GM12878 (cell line): ENCODE results near the gene ASCC1. TPM values are rescaled to one million over a fixed set of nuclear protein-coding genes. Genes with fewer than 3 reads are reported as not detected.

Experiments used
- ATAC-seq: fragments of 200-7000 bp; cut with Tn5 transposase; 3 replicates; pipeline ENCODE4 v1.9.1; 2020; ENCODE audit warnings: mild to moderate bottlenecking, moderate library complexity
- BruUV-seq: library from RNA; stranded (reverse); fragments of 400-500 nt; replicated peaks from 2 replicates; lab custom pipeline; 2021; lab: Mats Ljungman, UMichigan
- CTCF ChIA-PET: fragments of 300-600 bp; sonication (Branson Sonifier 250); formaldehyde crosslinking; extraction: SDS; loops from one replicate; lab custom pipeline; 2021; ENCODE audit warnings: inconsistent platforms; lab: Yijun Ruan, JAX
- POLR2A ChIA-PET: fragments of 350-600 bp; formaldehyde crosslinking; extraction: SDS; loops from one replicate; lab custom pipeline; 2021; ENCODE audit warnings: inconsistent platforms; lab: Charles Lee
- RAD21 ChIA-PET: fragments of 300-600 bp; sonication (Branson Sonifier 250); formaldehyde crosslinking; loops from one replicate; lab custom pipeline; 2023; ENCODE audit warnings: antibody characterized with exemption; ENCODE audit not compliant: unreplicated experiment; lab: Charles Lee
- SMC1A ChIA-PET: fragments of 300-600 bp; sonication (Branson Sonifier 250); formaldehyde crosslinking; loops from one replicate; lab custom pipeline; 2023; ENCODE audit not compliant: unreplicated experiment, uncharacterized antibody; lab: Charles Lee
- DNase-seq: peaks from one replicate; pipeline ENCODE4 v3.0.0-alpha.2; 2011; ENCODE audit warnings: low read depth, low spot score
- FAIRE-seq: peaks from 3 replicates; lab custom pipeline; 2011; peaks lifted over from hg19 to GRCh38; lab: Jason Lieb, UNC
- H2AFZ ChIP-seq: 2 replicates; pipeline ENCODE4 v1.6.0; 2011; ENCODE audit warnings: low read depth, low read length, control low read depth; ENCODE audit not compliant: control insufficient read depth
- H3K27ac ChIP-seq: 2 replicates; pipeline ENCODE4 v1.5.1; 2011; ENCODE audit warnings: control low read depth; ENCODE audit not compliant: control insufficient read depth, insufficient read depth
- H3K27me3 ChIP-seq, 2 experiments: replicated peaks in 1 of 2; 2 replicates each; pipeline versions ENCODE4 v1.6.0 to v1.6.1; 2011; ENCODE audit warnings: low read length in 1 of 2; ENCODE audit not compliant: control insufficient read depth in 2 of 2, insufficient read depth in 2 of 2
- H3K36me3 ChIP-seq, 2 experiments: 2 replicates each; pipeline ENCODE4 v1.5.1; 2011; ENCODE audit warnings: low read length in 1 of 2; ENCODE audit not compliant: control insufficient read depth in 2 of 2, insufficient read depth in 2 of 2
- H3K4me1 ChIP-seq: 2 replicates; pipeline ENCODE4 v1.6.1; 2011; ENCODE audit warnings: mild to moderate bottlenecking, low read length, moderate library complexity, mixed read lengths; ENCODE audit not compliant: control insufficient read depth, insufficient read depth
- H3K4me2 ChIP-seq: 2 replicates; pipeline ENCODE4 v1.6.0; 2011; ENCODE audit warnings: control low read depth; ENCODE audit not compliant: control insufficient read depth, insufficient read depth
- H3K4me3 ChIP-seq: fragments of 200-600 bp; sonication (generic); 2 replicates; pipeline ENCODE4 v1.5.1; 2016
- H3K79me2 ChIP-seq: 2 replicates; pipeline ENCODE4 v1.6.0; 2011; ENCODE audit warnings: low read length; ENCODE audit not compliant: control insufficient read depth, insufficient read depth
- H3K9ac ChIP-seq: 2 replicates; pipeline ENCODE4 v1.8.0; 2011; ENCODE audit warnings: low read length, control low read depth, mixed read lengths; ENCODE audit not compliant: control insufficient read depth, insufficient read depth
- H3K9me3 ChIP-seq: replicated peaks from 3 replicates; pipeline ENCODE4 v1.5.1; 2011; ENCODE audit warnings: mild to moderate bottlenecking, low read length; ENCODE audit not compliant: control insufficient read depth, insufficient read depth
- H4K20me1 ChIP-seq: 2 replicates; pipeline ENCODE4 v1.6.0; 2011; ENCODE audit not compliant: control insufficient read depth, insufficient read depth
- ATF7 ChIP-seq: fragments of 450-650 bp; IDR thresholded peaks from 2 replicates; pipeline ENCODE4 v1.6.1; 2016; ENCODE audit warnings: low read depth, mild to moderate bottlenecking
- BACH1 ChIP-seq: fragments of 450-650 bp; IDR thresholded peaks from 2 replicates; pipeline ENCODE4 v1.6.1; 2017; ENCODE audit warnings: mild to moderate bottlenecking, borderline replicate concordance
- CBFB ChIP-seq: IDR thresholded peaks from 2 replicates; pipeline ENCODE4 v1.6.1; 2016; ENCODE audit warnings: antibody characterized with exemption, low read depth
- KDM1A ChIP-seq: fragments of 200-600 bp; sonication (generic); IDR thresholded peaks from 2 replicates; pipeline ENCODE4 v1.6.1; 2016; ENCODE audit warnings: borderline replicate concordance
- RAD21 ChIP-seq: IDR thresholded peaks from 2 replicates; pipeline ENCODE4 v1.6.1; 2011; ENCODE audit warnings: mild to moderate bottlenecking, low read depth, low read length, moderate library complexity; ENCODE audit not compliant: insufficient read depth
- RAD51 ChIP-seq: fragments of 450-650 bp; IDR thresholded peaks from 2 replicates; pipeline ENCODE4 v1.6.1; 2016; ENCODE audit warnings: moderate library complexity, mild to moderate bottlenecking, inconsistent platforms
- SIX5 ChIP-seq: IDR thresholded peaks from 2 replicates; pipeline ENCODE4 v1.6.1; 2011; ENCODE audit warnings: mild to moderate bottlenecking, low read depth, low read length, moderate library complexity; ENCODE audit not compliant: severe bottlenecking
- SMAD1 ChIP-seq: fragments of 450-650 bp; IDR thresholded peaks from 2 replicates; pipeline ENCODE4 v1.6.1; 2018; ENCODE audit warnings: mild to moderate bottlenecking, low read depth; ENCODE audit not compliant: partially characterized antibody
- WGBS: methylation state at CpG from one replicate; pipeline ENCODE4 v1.1.6; 2016; ENCODE audit warnings: low lambda C conversion rate; ENCODE audit not compliant: insufficient replicate concordance, insufficient coverage; ENCODE audit errors: missing lambda C conversion rate; 5-methylcytosine and 5-hydroxymethylcytosine counted together
- in situ Hi-C: fragments of 300-500 bp; cut with MboI; formaldehyde crosslinking; loops from 9 replicates; pipeline ENCODE4 v1.14.3; 2018; ENCODE audit warnings: mixed read lengths
- intact Hi-C: fragments of 100-400 bp; cut with micrococcal nuclease; formaldehyde crosslinking; loops from one replicate; pipeline ENCODE4 v1.14.2; 2022; ENCODE audit not compliant: unreplicated experiment
- polyA plus RNA-seq, 11 experiments: library from polyadenylated mRNA; depleted of rRNA in 4 of 11; unstranded in 6 of 11; stranded (reverse) in 5 of 11; fragments of >200 nt; fragmentation: Nextera tagmentation in 4 of 11; fragmentation: Illumina TruSeq in 1 of 11; extraction: Ambion mirVana in 4 of 11; extraction: Trizol in 1 of 11; gene quantifications; 1 replicate in 1 of 11; 2 replicates in 10 of 11; pipeline versions ENCODE4 v1.2.1 to v1.2.3, GENCODE V29; 2011 to 2016; ENCODE audit warnings: inconsistent platforms in 2 of 11, missing spikeins in 2 of 11, low read depth in 1 of 11
- total RNA-seq, 4 experiments: library from RNA; depleted of rRNA in 3 of 4; stranded (reverse); fragments of >200 nt in 3 of 4; fragmentation: Illumina TruSeq in 1 of 4; extraction: Trizol in 1 of 4; gene quantifications; 2 replicates each; pipeline versions ENCODE4 v1.2.1 to v1.2.3, GENCODE V29; 2013 to 2021
- TF ChIP-seq, protein P1 (sequence below): IDR thresholded peaks from 2 replicates; pipeline ENCODE4 v1.6.1; 2011; ENCODE audit warnings: low read depth, mild to moderate bottlenecking, low read length, moderate library complexity, borderline replicate concordance; ENCODE audit errors: extremely low read depth
- TF ChIP-seq, protein P2 (sequence below): IDR thresholded peaks from 2 replicates; pipeline ENCODE4 v1.6.1; 2012; ENCODE audit warnings: low read depth, low read length, improper control_type of control experiment
- TF ChIP-seq, protein P3 (sequence below): fragments of 450-650 bp; IDR thresholded peaks from 2 replicates; pipeline ENCODE4 v1.6.1; 2017; ENCODE audit warnings: antibody characterized with exemption, mild to moderate bottlenecking, moderate library complexity

Gene ASCC1
- total and polyA plus RNA-seq, 10 of the 15 experiments (the other 5 are each of a cell fraction or from before 2014, with no cell fraction given), result 23.3 to 80.6 (median 42.8) TPM

DNA sequence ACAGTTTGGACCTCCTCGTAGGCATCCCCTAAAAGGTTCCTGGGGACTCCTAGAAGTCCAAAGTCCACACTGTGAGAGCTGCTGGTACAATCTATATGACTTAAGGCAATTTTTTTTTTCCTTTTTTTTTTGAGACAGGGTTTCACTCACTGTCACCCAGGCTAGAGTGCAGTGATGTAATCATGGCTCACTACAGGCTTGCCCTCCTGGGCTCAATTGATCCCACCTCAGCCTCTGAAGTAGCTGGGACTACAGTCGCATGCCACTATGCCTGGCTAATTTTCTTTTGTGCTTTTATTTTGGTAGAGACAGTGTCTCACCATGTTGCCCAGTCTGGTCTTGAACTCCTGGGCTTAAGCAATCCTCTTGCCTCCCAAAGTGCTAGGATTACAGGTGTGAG, 123.1 kb downstream of the ASCC1 start:
- TF ChIP-seq RAD21 (no peak), SMAD1 (no peak), KDM1A (no peak), SIX5 (no peak), ATF7 (no peak), CBFB (no peak), BACH1 (no peak), RAD51 (no peak)
- TF ChIP-seq, protein P1, sequence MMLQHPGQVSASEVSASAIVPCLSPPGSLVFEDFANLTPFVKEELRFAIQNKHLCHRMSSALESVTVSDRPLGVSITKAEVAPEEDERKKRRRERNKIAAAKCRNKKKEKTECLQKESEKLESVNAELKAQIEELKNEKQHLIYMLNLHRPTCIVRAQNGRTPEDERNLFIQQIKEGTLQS, result no peak
- TF ChIP-seq, protein P2, sequence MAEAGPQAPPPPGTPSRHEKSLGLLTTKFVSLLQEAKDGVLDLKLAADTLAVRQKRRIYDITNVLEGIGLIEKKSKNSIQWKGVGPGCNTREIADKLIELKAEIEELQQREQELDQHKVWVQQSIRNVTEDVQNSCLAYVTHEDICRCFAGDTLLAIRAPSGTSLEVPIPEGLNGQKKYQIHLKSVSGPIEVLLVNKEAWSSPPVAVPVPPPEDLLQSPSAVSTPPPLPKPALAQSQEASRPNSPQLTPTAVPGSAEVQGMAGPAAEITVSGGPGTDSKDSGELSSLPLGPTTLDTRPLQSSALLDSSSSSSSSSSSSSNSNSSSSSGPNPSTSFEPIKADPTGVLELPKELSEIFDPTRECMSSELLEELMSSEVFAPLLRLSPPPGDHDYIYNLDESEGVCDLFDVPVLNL, result no peak
- TF ChIP-seq, protein P3, sequence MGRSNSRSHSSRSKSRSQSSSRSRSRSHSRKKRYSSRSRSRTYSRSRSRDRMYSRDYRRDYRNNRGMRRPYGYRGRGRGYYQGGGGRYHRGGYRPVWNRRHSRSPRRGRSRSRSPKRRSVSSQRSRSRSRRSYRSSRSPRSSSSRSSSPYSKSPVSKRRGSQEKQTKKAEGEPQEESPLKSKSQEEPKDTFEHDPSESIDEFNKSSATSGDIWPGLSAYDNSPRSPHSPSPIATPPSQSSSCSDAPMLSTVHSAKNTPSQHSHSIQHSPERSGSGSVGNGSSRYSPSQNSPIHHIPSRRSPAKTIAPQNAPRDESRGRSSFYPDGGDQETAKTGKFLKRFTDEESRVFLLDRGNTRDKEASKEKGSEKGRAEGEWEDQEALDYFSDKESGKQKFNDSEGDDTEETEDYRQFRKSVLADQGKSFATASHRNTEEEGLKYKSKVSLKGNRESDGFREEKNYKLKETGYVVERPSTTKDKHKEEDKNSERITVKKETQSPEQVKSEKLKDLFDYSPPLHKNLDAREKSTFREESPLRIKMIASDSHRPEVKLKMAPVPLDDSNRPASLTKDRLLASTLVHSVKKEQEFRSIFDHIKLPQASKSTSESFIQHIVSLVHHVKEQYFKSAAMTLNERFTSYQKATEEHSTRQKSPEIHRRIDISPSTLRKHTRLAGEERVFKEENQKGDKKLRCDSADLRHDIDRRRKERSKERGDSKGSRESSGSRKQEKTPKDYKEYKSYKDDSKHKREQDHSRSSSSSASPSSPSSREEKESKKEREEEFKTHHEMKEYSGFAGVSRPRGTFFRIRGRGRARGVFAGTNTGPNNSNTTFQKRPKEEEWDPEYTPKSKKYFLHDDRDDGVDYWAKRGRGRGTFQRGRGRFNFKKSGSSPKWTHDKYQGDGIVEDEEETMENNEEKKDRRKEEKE, result no peak
- TF ChIP-seq, all 136 proteins: peak for 0
- ChIA-PET RAD21 (interaction anchor here (2.0 kb wide), 1 partner anchor 44 kb away, joined by 7 read pairs; no protein-coding TSS in a partner anchor), CTCF (interaction anchor here (0.7 to 1.6 kb wide), 4 partner anchors 33 to 249 kb away, joined by 3 to 7 read pairs (median 4); no protein-coding TSS in a partner anchor), POLR2A (no interaction called here), SMC1A (interaction anchor here (1.2 to 1.8 kb wide), 3 partner anchors 15 to 40 kb away, joined by 4 to 5 read pairs (median 4); no protein-coding TSS in a partner anchor)
- no peak overlapping the region for H3K4me2 ChIP-seq
- H2AFZ ChIP-seq, result no peak overlapping the region
- H3K4me3 ChIP-seq, result no peak overlapping the region
- intact Hi-C loops, result no loop called here
- DNase-seq, result no peak
- no peak for ATAC-seq
- H3K79me2 ChIP-seq, result no peaks in the 10 kb centered on the region
- in situ Hi-C loops, result no loop called here
- no TSS peak for BruUV-seq
- H3K36me3 ChIP-seq, result peaks cover 0 to 3% of the 10 kb centered on the region in 2 experiments; a peak in 3 of 4 replicates
- no peaks in the 10 kb centered on the region for H3K9me3 ChIP-seq
- peaks cover 7 to 9% of the 10 kb centered on the region in 2 experiments for H3K27me3 ChIP-seq
- H3K27ac ChIP-seq, result no peak overlapping the region
- H3K4me1 ChIP-seq, result 0 out of 2 replicates have a peak, but pooled peaks cover 6% of the 10 kb centered on the region
- FAIRE-seq, result no peak
- WGBS, result 100% methylated on average over 2 of the region's 2 CpGs
- H4K20me1 ChIP-seq, result no peaks in the 10 kb centered on the region
- H3K9ac ChIP-seq, result no peak overlapping the region
